GM23338 (cell line): ENCODE data around the gene TNFAIP1. TPM values are rescaled to one million over a fixed set of nuclear protein-coding genes. Genes with fewer than 3 reads are reported as not detected.
A peak's percentile ranks its signal among the peaks of the same experiment; 100 is the strongest.

ENCODE experiments used
- ATAC-seq: fragments of 200-7000 bp; cut with Tn5 transposase; 3 replicates; pipeline ENCODE4 v1.9.1; 2020
- DNase-seq: peaks from one replicate; pipeline ENCODE4 v3.0.0-alpha.2; 2015; ENCODE audit warnings: low spot score
- H2AFZ ChIP-seq: fragments of 200-600 bp; sonication (generic); 2 replicates; pipeline ENCODE4 v1.8.0; 2016; ENCODE audit warnings: antibody characterized with exemption, mild to moderate bottlenecking, moderate library complexity
- H3F3A ChIP-seq: fragments of 200-600 bp; sonication (generic); replicated peaks from 2 replicates; pipeline ENCODE4 v1.8.0; 2017; ENCODE audit warnings: antibody characterized with exemption, mixed run types, low read depth
- H3K27ac ChIP-seq: fragments of 200-600 bp; sonication (generic); 2 replicates; pipeline ENCODE4 v1.6.1; 2016; ENCODE audit warnings: low read depth
- H3K27me3 ChIP-seq: fragments of 200-600 bp; sonication (generic); 2 replicates; pipeline ENCODE4 v1.8.0; 2016; ENCODE audit warnings: mild to moderate bottlenecking, mixed run types, moderate library complexity; ENCODE audit not compliant: insufficient read depth
- H3K36me3 ChIP-seq: fragments of 200-600 bp; sonication (generic); 2 replicates; pipeline ENCODE4 v1.8.0; 2016; ENCODE audit warnings: mild to moderate bottlenecking; ENCODE audit not compliant: insufficient read depth
- H3K4me1 ChIP-seq: fragments of 200-600 bp; sonication (generic); 2 replicates; pipeline ENCODE4 v1.8.0; 2016; ENCODE audit warnings: mild to moderate bottlenecking, moderate library complexity; ENCODE audit not compliant: insufficient read depth
- H3K4me2 ChIP-seq: fragments of 200-600 bp; sonication (generic); 2 replicates; pipeline ENCODE4 v1.7.1; 2017; ENCODE audit warnings: mixed run types
- H3K4me3 ChIP-seq: fragments of 200-600 bp; sonication (generic); 2 replicates; pipeline ENCODE4 v1.6.1; 2016; ENCODE audit warnings: mixed run types
- H3K79me2 ChIP-seq: fragments of 200-600 bp; sonication (generic); replicated peaks from 2 replicates; pipeline ENCODE4 v1.8.0; 2017; ENCODE audit warnings: mild to moderate bottlenecking; ENCODE audit not compliant: insufficient read depth
- H3K9me2 ChIP-seq: fragments of 200-600 bp; sonication (generic); 2 replicates; pipeline ENCODE4 v1.8.0; 2017; ENCODE audit not compliant: insufficient read depth
- H4K20me1 ChIP-seq: fragments of 200-600 bp; sonication (generic); replicated peaks from 2 replicates; pipeline ENCODE4 v1.8.0; 2017; ENCODE audit warnings: mild to moderate bottlenecking; ENCODE audit not compliant: insufficient read depth
- H3K27ac Mint-ChIP-seq: 2 replicates; pipeline ENCODE4 v1.8.0; 2020; ENCODE audit warnings: inconsistent platforms, mild to moderate bottlenecking, moderate library complexity, mixed read lengths
- H3K27me3 Mint-ChIP-seq: 3 replicates; pipeline ENCODE4 v1.8.0; 2022; ENCODE audit warnings: low read depth, mild to moderate bottlenecking, moderate library complexity, mixed read lengths, inconsistent platforms; ENCODE audit not compliant: insufficient read depth, poor library complexity
- H3K36me3 Mint-ChIP-seq: 3 replicates; pipeline ENCODE4 v1.8.0; 2021; ENCODE audit warnings: low read depth, mild to moderate bottlenecking, inconsistent platforms, moderate library complexity, mixed read lengths
- H3K4me1 Mint-ChIP-seq: 3 replicates; pipeline ENCODE4 v1.8.0; 2020; ENCODE audit warnings: mild to moderate bottlenecking, inconsistent platforms, mixed read lengths
- H3K4me3 Mint-ChIP-seq: 3 replicates; pipeline ENCODE4 v1.8.0; 2021; ENCODE audit warnings: moderate library complexity, mild to moderate bottlenecking, inconsistent platforms, mixed read lengths
- H3K9me3 Mint-ChIP-seq: 3 replicates; pipeline ENCODE4 v1.8.0; 2020; ENCODE audit warnings: moderate library complexity, mild to moderate bottlenecking, inconsistent platforms, mixed read lengths
- NANOG ChIP-seq: IDR thresholded peaks from 2 replicates; pipeline ENCODE4 v1.6.1; 2016; ENCODE audit warnings: antibody characterized with exemption, borderline replicate concordance
- STAT1 ChIP-seq: IDR thresholded peaks from one replicate; pipeline ENCODE4 v1.6.1; 2016; ENCODE audit warnings: antibody characterized with exemption; ENCODE audit not compliant: unreplicated experiment
- polyA plus RNA-seq: library from polyadenylated mRNA; unstranded; fragments of >200 nt; fragmentation: Nextera tagmentation; extraction: Ambion mirVana; gene quantifications from 2 replicates; pipeline ENCODE4 v1.2.1, GENCODE V29; 2016
- total RNA-seq: library from RNA; depleted of rRNA; stranded (reverse); fragments of >200 nt; shearing (Covaris generic); gene quantifications from 2 replicates; pipeline ENCODE4 v1.2.3, GENCODE V29; 2014
- TF ChIP-seq, protein P1 (sequence below): IDR thresholded peaks from one replicate; pipeline ENCODE4 v1.6.1; 2018; ENCODE audit warnings: antibody characterized with exemption; ENCODE audit not compliant: unreplicated experiment
- TF ChIP-seq, protein P2 (sequence below): fragments of 250-450 bp; sonication (Bioruptor Pico); IDR thresholded peaks from 2 replicates; pipeline ENCODE4 v1.5.0; 2020; ENCODE audit warnings: mild to moderate bottlenecking, moderate library complexity

The TNFAIP1 gene
- total and polyA plus RNA-seq, 2 experiments from 2014 or later: 6.3 to 13.1 TPM

GRCh38 chr17:28385037-28385400 is 49.5 kb downstream of the TNFAIP1 start:
- Histone ChIP-seq H3K36me3 (no peaks in the 10 kb centered on the region), H3K27me3 (peaks cover 66% of the 10 kb centered on the region), H4K20me1 (no peaks in the 10 kb centered on the region), H3K4me2 (peak overlapping the region; percentile 95), H3K79me2 (no peaks in the 10 kb centered on the region), H3K27ac (no peak overlapping the region), H2AFZ (peak overlapping the region; percentile 96), H3F3A (0 out of 2 replicates have a peak, but pooled peaks cover 7% of the 10 kb centered on the region), H3K4me3 (peak overlapping the region; percentile 90), H3K4me1 (peaks cover 11% of the 10 kb centered on the region; the same call in 1 of the 2 replicates), H3K9me2 (no peaks in the 10 kb centered on the region)
- H3K36me3 Mint-ChIP-seq: peaks cover 3% of the 10 kb centered on the region
- H3K27ac Mint-ChIP-seq: no peak overlapping the region
- H3K4me3 Mint-ChIP-seq: peak overlapping the region; percentile 87
- no peaks in the 10 kb centered on the region; the same call in 2 of the 3 replicates for H3K9me3 Mint-ChIP-seq
- DNase-seq (peak; percentile 48), ATAC-seq (peak; percentile 39)
- H3K4me1 Mint-ChIP-seq: peaks cover 11% of the 10 kb centered on the region
- no peak for TF ChIP-seq NANOG
- H3K27me3 Mint-ChIP-seq: peaks cover 62% of the 10 kb centered on the region

- H3K27ac Mint-ChIP-seq: no peak overlapping the region
- Histone ChIP-seq H3K4me2 (peak overlapping the region; percentile 95), H2AFZ (0 out of 2 replicates have a peak overlapping the region, but pooled peaks have one; percentile 96), H3K27ac (no peak overlapping the region), H3K36me3 (no peaks in the 10 kb centered on the region), H3K79me2 (no peaks in the 10 kb centered on the region), H3K4me3 (peak overlapping the region; percentile 90), H3F3A (0 out of 2 replicates have a peak, but pooled peaks cover 4% of the 10 kb centered on the region), H3K4me1 (peaks cover 8% of the 10 kb centered on the region; the same call in 1 of the 2 replicates), H4K20me1 (no peaks in the 10 kb centered on the region), H3K9me2 (no peaks in the 10 kb centered on the region), H3K27me3 (peaks cover 62% of the 10 kb centered on the region)
- peaks cover 58% of the 10 kb centered on the region for H3K27me3 Mint-ChIP-seq
- H3K36me3 Mint-ChIP-seq: peaks cover 3% of the 10 kb centered on the region
- H3K9me3 Mint-ChIP-seq: no peaks in the 10 kb centered on the region; the same call in 2 of the 3 replicates
- peaks cover 11% of the 10 kb centered on the region for H3K4me1 Mint-ChIP-seq
- ATAC-seq (no peak), DNase-seq (no peak)
- peak overlapping the region; percentile 87 for H3K4me3 Mint-ChIP-seq
- TF ChIP-seq, protein P1, sequence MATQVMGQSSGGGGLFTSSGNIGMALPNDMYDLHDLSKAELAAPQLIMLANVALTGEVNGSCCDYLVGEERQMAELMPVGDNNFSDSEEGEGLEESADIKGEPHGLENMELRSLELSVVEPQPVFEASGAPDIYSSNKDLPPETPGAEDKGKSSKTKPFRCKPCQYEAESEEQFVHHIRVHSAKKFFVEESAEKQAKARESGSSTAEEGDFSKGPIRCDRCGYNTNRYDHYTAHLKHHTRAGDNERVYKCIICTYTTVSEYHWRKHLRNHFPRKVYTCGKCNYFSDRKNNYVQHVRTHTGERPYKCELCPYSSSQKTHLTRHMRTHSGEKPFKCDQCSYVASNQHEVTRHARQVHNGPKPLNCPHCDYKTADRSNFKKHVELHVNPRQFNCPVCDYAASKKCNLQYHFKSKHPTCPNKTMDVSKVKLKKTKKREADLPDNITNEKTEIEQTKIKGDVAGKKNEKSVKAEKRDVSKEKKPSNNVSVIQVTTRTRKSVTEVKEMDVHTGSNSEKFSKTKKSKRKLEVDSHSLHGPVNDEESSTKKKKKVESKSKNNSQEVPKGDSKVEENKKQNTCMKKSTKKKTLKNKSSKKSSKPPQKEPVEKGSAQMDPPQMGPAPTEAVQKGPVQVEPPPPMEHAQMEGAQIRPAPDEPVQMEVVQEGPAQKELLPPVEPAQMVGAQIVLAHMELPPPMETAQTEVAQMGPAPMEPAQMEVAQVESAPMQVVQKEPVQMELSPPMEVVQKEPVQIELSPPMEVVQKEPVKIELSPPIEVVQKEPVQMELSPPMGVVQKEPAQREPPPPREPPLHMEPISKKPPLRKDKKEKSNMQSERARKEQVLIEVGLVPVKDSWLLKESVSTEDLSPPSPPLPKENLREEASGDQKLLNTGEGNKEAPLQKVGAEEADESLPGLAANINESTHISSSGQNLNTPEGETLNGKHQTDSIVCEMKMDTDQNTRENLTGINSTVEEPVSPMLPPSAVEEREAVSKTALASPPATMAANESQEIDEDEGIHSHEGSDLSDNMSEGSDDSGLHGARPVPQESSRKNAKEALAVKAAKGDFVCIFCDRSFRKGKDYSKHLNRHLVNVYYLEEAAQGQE: no peak
- TF ChIP-seq, protein P2, sequence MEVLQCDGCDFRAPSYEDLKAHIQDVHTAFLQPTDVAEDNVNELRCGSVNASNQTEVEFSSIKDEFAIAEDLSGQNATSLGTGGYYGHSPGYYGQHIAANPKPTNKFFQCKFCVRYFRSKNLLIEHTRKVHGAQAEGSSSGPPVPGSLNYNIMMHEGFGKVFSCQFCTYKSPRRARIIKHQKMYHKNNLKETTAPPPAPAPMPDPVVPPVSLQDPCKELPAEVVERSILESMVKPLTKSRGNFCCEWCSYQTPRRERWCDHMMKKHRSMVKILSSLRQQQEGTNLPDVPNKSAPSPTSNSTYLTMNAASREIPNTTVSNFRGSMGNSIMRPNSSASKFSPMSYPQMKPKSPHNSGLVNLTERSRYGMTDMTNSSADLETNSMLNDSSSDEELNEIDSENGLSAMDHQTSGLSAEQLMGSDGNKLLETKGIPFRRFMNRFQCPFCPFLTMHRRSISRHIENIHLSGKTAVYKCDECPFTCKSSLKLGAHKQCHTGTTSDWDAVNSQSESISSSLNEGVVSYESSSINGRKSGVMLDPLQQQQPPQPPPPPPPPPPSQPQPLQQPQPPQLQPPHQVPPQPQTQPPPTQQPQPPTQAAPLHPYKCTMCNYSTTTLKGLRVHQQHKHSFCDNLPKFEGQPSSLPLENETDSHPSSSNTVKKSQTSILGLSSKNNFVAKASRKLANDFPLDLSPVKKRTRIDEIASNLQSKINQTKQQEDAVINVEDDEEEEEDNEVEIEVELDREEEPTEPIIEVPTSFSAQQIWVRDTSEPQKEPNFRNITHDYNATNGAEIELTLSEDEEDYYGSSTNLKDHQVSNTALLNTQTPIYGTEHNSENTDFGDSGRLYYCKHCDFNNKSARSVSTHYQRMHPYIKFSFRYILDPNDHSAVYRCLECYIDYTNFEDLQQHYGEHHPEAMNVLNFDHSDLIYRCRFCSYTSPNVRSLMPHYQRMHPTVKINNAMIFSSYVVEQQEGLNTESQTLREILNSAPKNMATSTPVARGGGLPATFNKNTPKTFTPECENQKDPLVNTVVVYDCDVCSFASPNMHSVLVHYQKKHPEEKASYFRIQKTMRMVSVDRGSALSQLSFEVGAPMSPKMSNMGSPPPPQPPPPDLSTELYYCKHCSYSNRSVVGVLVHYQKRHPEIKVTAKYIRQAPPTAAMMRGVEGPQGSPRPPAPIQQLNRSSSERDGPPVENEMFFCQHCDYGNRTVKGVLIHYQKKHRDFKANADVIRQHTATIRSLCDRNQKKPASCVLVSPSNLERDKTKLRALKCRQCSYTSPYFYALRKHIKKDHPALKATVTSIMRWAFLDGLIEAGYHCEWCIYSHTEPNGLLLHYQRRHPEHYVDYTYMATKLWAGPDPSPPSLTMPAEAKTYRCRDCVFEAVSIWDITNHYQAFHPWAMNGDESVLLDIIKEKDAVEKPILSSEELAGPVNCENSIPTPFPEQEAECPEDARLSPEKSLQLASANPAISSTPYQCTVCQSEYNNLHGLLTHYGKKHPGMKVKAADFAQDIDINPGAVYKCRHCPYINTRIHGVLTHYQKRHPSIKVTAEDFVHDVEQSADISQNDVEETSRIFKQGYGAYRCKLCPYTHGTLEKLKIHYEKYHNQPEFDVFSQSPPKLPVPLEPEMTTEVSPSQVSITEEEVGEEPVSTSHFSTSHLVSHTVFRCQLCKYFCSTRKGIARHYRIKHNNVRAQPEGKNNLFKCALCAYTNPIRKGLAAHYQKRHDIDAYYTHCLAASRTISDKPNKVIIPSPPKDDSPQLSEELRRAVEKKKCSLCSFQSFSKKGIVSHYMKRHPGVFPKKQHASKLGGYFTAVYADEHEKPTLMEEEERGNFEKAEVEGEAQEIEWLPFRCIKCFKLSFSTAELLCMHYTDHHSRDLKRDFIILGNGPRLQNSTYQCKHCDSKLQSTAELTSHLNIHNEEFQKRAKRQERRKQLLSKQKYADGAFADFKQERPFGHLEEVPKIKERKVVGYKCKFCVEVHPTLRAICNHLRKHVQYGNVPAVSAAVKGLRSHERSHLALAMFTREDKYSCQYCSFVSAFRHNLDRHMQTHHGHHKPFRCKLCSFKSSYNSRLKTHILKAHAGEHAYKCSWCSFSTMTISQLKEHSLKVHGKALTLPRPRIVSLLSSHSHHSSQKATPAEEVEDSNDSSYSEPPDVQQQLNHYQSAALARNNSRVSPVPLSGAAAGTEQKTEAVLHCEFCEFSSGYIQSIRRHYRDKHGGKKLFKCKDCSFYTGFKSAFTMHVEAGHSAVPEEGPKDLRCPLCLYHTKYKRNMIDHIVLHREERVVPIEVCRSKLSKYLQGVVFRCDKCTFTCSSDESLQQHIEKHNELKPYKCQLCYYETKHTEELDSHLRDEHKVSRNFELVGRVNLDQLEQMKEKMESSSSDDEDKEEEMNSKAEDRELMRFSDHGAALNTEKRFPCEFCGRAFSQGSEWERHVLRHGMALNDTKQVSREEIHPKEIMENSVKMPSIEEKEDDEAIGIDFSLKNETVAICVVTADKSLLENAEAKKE (CRISPR knock-in tag): no peak
- no peak for TF ChIP-seq STAT1
Measured at GRCh38 chr17:28385406-28385805, 49.8 kb downstream of the TNFAIP1 start.
